GM12878 (cell line): ENCODE measurements around the gene AFAP1. TPM values are rescaled to one million over a fixed set of nuclear protein-coding genes. Genes with fewer than 3 reads are reported as not detected.

Experiments
- ATF7 ChIP-seq: fragments of 450-650 bp; IDR thresholded peaks from 2 replicates; pipeline ENCODE4 v1.6.1; 2016; ENCODE audit warnings: low read depth, mild to moderate bottlenecking
- BCLAF1 ChIP-seq: fragments of 450-650 bp; IDR thresholded peaks from 2 replicates; pipeline ENCODE4 v1.6.1; 2017; ENCODE audit warnings: antibody characterized with exemption, mild to moderate bottlenecking, moderate library complexity
- CEBPZ ChIP-seq: fragments of 150-350 bp; IDR thresholded peaks from 2 replicates; pipeline ENCODE4 v1.6.1; 2016; ENCODE audit warnings: low read depth, low read length
- CREB1 ChIP-seq: IDR thresholded peaks from 2 replicates; pipeline ENCODE4 v1.6.1; 2012; ENCODE audit warnings: low read depth, mild to moderate bottlenecking, inconsistent platforms
- FOS ChIP-seq: IDR thresholded peaks from 3 replicates; pipeline ENCODE4 v1.6.1; 2011; ENCODE audit warnings: borderline replicate concordance; ENCODE audit not compliant: insufficient read length; ENCODE audit errors: extremely low read depth
- HCFC1 ChIP-seq: fragments of 150-350 bp; IDR thresholded peaks from 2 replicates; pipeline ENCODE4 v1.6.1; 2014; ENCODE audit warnings: low read length
- HDAC2 ChIP-seq: fragments of 200-600 bp; sonication (generic); IDR thresholded peaks from 2 replicates; pipeline ENCODE4 v1.6.1; 2017
- NFYB ChIP-seq: IDR thresholded peaks from 2 replicates; pipeline ENCODE4 v1.6.1; 2011; ENCODE audit warnings: low read depth, mild to moderate bottlenecking, low read length, improper control_type of control experiment, moderate library complexity; ENCODE audit not compliant: insufficient read depth
- RCOR1 ChIP-seq: conservative IDR thresholded peaks from 2 replicates; pipeline ENCODE4 v1.6.1; 2012; ENCODE audit warnings: low read depth, low read length, improper control_type of control experiment
- RFX5 ChIP-seq: IDR thresholded peaks from 2 replicates; pipeline ENCODE4 v1.6.1; 2011; ENCODE audit warnings: low read depth, low read length, improper control_type of control experiment
- SIX5 ChIP-seq: IDR thresholded peaks from 2 replicates; pipeline ENCODE4 v1.6.1; 2011; ENCODE audit warnings: mild to moderate bottlenecking, low read depth, low read length, moderate library complexity; ENCODE audit not compliant: severe bottlenecking
- ZBTB11 ChIP-seq: fragments of 450-650 bp; formaldehyde crosslinking; IDR thresholded peaks from 2 replicates; pipeline ENCODE4 v1.5.0; 2022; ENCODE audit warnings: mild to moderate bottlenecking, missing genetic modification characterization
- polyA plus RNA-seq, 11 experiments: library from polyadenylated mRNA; depleted of rRNA in 4 of 11; unstranded in 6 of 11; stranded (reverse) in 5 of 11; fragments of >200 nt; fragmentation: Nextera tagmentation in 4 of 11; fragmentation: Illumina TruSeq in 1 of 11; extraction: Ambion mirVana in 4 of 11; extraction: Trizol in 1 of 11; gene quantifications; 1 replicate in 1 of 11; 2 replicates in 10 of 11; pipeline versions ENCODE4 v1.2.1 to v1.2.3, GENCODE V29; 2011 to 2016; ENCODE audit warnings: inconsistent platforms in 2 of 11, missing spikeins in 2 of 11, low read depth in 1 of 11
- total RNA-seq, 4 experiments: library from RNA; depleted of rRNA in 3 of 4; stranded (reverse); fragments of >200 nt in 3 of 4; fragmentation: Illumina TruSeq in 1 of 4; extraction: Trizol in 1 of 4; gene quantifications; 2 replicates each; pipeline versions ENCODE4 v1.2.1 to v1.2.3, GENCODE V29; 2013 to 2021

Gene AFAP1
- total and polyA plus RNA-seq, 10 of the 15 experiments (the other 5 are each of a cell fraction or from before 2014, with no cell fraction given), result 0.02 to 0.23 (median 0.09) TPM; not detected in 1

GRCh38 chr4:7755561-7755960 lies 184.1 kb downstream of the AFAP1 start (continued):
- TF ChIP-seq BCLAF1 (no peak), HCFC1 (no peak), NFYB (no peak), RCOR1 (no peak), ATF7 (no peak), CREB1 (no peak), CEBPZ (no peak), RFX5 (no peak), ZBTB11 (CRISPR knock-in tag) (no peak), HDAC2 (no peak), SIX5 (no peak), FOS (no peak)
